GM12874 (cell line): Measurements from ENCODE around the gene METRN.

Source experiments
- CTCF ChIP-seq: IDR thresholded peaks from 2 replicates; pipeline ENCODE4 v1.5.1; 2011; ENCODE audit warnings: low read depth, mild to moderate bottlenecking, control low read depth, low read length, moderate library complexity; ENCODE audit not compliant: insufficient read depth

The METRN gene

DNA sequence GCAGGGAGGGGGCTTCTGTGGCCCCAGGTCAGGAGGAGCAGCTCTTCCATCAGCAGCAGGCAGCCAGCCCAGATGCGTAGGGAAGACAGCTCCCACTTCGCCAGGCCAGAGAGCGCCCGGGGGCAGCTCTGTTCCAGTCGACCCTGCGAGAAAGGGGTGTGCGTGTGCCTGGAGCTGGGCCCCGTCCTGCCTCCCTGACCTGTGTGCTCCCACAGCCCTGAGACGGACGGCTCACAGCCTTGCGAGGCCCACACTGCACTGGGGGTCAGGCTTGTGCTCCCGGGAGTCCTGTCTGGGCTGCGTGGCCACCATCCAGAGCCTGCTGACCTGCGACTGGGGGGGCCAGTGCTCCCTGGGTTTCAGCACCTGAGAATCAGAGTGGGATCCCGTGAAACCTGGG is 45.1 kb downstream of the METRN start:
- no peak for TF ChIP-seq CTCF

- no peak for TF ChIP-seq CTCF
Observed at GRCh38 chr16:760545-761343, 45.8 kb downstream of the METRN start, which contains the start of gene MSLN. Gene MSLN, plus strand, starts transcription at chr16:760734. Its CDS starts 1,947 bp downstream, at chr16:762681.

DNA sequence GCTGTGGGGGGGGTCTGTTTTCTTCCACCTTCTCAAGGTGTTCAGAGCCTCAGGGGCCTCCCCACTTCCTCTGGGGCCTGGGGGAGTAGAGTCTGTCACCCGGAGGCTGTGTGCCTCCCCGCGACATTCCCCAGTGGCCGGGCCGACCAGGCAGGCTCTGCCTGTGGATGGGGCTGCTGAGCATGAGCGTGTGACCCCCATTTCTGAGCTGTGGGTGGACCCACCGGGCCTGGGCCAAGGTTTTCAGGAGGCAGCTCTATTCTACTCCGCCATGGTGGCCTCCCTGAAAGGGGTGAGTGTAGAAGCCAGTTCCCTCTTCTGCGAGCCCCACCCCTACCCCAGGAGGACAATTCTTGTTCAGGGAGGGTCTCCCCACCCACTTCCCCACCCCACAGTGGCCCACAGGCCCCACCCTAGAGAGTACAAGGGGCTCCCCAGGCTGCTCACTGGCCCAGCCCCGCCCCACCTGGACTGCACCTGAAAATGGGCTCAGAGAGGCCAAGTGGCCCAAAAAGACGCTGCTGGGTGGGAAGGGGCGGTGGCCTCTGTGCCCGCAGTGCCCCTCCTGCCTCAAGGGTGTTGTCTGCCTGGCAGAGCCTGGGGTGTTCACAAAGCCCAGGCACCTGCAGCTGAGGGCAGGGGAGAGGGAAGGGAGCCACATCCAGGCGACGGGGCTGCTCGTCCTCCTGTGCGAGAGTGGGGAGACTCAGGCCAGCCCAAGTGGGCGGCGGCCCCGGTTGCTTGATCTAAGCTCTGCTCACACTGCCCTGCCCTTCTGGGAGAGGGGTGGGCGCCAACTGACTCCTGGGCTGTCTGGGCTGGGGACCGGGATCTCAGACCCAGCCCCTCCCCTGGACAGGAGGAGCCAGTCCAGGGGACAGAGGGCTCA is 47.0 kb downstream of the METRN start:
- TF ChIP-seq CTCF: no peak

DNA sequence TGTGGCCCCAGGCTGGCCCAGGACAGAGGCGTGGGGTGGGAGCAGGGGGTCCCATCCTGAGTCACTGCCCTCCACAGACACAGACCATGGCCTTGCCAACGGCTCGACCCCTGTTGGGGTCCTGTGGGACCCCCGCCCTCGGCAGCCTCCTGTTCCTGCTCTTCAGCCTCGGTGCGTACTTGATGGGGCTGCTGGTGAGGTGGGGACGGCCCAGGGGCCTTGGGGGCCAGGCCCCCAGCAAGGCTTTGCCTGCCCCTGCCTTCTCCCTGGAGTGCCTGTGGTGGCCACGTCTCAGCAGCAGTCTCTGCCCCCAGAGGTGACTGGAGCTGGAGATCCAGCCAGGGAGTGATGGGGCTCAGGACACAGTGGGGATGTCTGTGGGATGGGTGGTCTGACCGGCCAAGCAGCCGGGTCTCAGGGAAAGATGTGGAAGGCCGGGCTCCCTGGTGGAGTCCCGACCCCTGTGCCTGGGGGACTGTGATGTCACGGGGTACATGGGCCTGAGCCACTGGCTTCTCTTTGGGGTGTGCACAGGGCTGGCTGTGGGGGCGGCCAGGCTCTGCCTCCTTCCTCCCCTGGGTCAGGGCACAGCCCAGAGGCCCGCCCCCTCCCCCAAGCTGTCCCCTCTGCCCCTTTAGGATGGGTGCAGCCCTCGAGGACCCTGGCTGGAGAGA is 47.8 kb downstream of the METRN start:
- TF ChIP-seq CTCF: no peak

DNA sequence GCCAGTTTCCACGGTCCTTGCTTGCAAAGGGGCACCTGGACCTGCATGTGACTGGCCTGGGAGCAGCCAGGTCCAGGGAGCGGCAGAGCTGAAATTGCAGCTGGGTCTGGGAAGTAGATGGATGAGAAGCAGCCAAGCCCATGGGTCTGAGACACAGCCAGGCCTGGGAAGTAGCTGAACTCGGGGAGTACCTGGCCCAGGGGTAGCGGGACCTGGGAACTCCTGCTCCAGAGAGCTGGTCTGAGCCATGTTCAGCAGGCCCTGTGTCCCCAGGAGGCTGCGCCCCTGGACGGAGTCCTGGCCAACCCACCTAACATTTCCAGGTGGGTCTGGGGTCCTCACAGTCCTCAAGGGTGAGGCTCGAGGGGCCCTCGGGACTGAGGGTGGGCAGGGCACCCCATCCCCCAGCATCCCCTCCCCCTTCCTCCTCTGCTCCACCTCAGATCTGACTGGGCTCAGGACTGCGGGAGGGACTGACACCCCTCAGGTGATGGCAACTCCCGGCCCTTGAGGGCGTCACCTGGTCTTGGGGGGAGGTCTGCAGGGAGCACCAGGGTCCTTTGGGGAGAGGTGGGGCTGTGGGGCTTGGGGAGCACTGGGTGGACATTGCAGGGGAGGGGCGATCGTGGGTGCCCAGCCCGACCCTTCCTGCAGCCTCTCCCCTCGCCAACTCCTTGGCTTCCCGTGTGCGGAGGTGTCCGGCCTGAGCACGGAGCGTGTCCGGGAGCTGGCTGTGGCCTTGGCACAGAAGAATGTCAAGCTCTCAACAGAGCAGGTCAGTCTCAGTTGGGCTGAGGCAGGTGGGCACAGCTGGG is 48.7 kb downstream of the METRN start:
- TF ChIP-seq CTCF: no peak

GRCh38 chr16:764184-764750 is 49.3 kb downstream of the METRN start:
- TF ChIP-seq CTCF: no peak
